HG03460 (cell line): ENCODE results near the gene BMP8A.
"Not testable (repeated sequence)": the region's sequence is repeated elsewhere in the genome, so short reads cannot be mapped to it uniquely, and the experiment has no call there.

Source experiments
- ATAC-seq: cut with Tn5 transposase; IDR thresholded peaks from one replicate; pipeline ENCODE4 v1.9.1; 2021; ENCODE audit not compliant: unreplicated experiment

The BMP8A gene

GRCh38 chr1:39504436-39504835 is 13.0 kb downstream of the BMP8A start:
- not testable (repeated sequence) for ATAC-seq

GRCh38 chr1:39505289-39505688 is 13.9 kb downstream of the BMP8A start:
- no peak for ATAC-seq

- no peak for ATAC-seq
Observed at GRCh38 chr1:39507230-39507928, 15.9 kb downstream of the BMP8A start.

GRCh38 chr1:39508266-39508665 is 16.8 kb downstream of the BMP8A start:
- ATAC-seq, result no peak

GRCh38 chr1:39508857-39509305 is 17.4 kb downstream of the BMP8A start:
- ATAC-seq, result no peak

- peak; percentile 62 for ATAC-seq
Observed at GRCh38 chr1:39509360-39510009, 18.0 kb downstream of the BMP8A start.

- not testable (repeated sequence) for ATAC-seq
Observed at GRCh38 chr1:39510570-39511186, 19.2 kb downstream of the BMP8A start.

GRCh38 chr1:39511477-39511876 is 20.0 kb downstream of the BMP8A start:
- not testable (repeated sequence) for ATAC-seq

GRCh38 chr1:39512234-39512847 is 20.9 kb downstream of the BMP8A start:
- ATAC-seq, result not testable (repeated sequence)

- ATAC-seq, result not testable (repeated sequence)
Observed at GRCh38 chr1:39514710-39515124, 23.3 kb downstream of the BMP8A start.

- ATAC-seq, result peak; percentile 47
Observed at GRCh38 chr1:39515131-39516086, 24.0 kb downstream of the BMP8A start.

GRCh38 chr1:39516841-39517240 is 25.4 kb downstream of the BMP8A start:
- ATAC-seq, result not testable (repeated sequence)

- not testable (repeated sequence) for ATAC-seq
Observed at GRCh38 chr1:39517936-39518335, 26.5 kb downstream of the BMP8A start.

GRCh38 chr1:39519376-39519775 is 27.9 kb downstream of the BMP8A start:
- ATAC-seq, result not testable (repeated sequence)

- ATAC-seq, result not testable (repeated sequence)
Observed at GRCh38 chr1:39522221-39522620, 30.8 kb downstream of the BMP8A start.

GRCh38 chr1:39522661-39523567 is 31.5 kb downstream of the BMP8A start:
- ATAC-seq, result no peak

- no peak for ATAC-seq
Observed at GRCh38 chr1:39524171-39524570, 32.7 kb downstream of the BMP8A start.

GRCh38 chr1:39524591-39525365 is 33.3 kb downstream of the BMP8A start:
- ATAC-seq, result no peak
